PC-3 (cell line): ENCODE data around the gene MOB2. TPM values are rescaled to one million over a fixed set of nuclear protein-coding genes. Genes with fewer than 3 reads are reported as not detected.

Source experiments
- ATAC-seq: fragments of 200-7000 bp; cut with Tn5 transposase; 2 replicates; pipeline ENCODE4 v1.9.1; 2020; ENCODE audit warnings: mild to moderate bottlenecking, moderate library complexity
- BruUV-seq: library from RNA; stranded (reverse); fragments of 400-500 nt; replicated peaks from 2 replicates; lab custom pipeline; 2021; lab: Mats Ljungman, UMichigan
- CTCF ChIA-PET: fragments of 300-600 bp; sonication (Branson Sonifier 250); formaldehyde crosslinking; loops from one replicate; lab custom pipeline; 2022; ENCODE audit warnings: antibody characterized with exemption; lab: Charles Lee
- POLR2A ChIA-PET: fragments of 300-600 bp; sonication (Branson Sonifier 250); formaldehyde crosslinking; loops from one replicate; lab custom pipeline; 2022; ENCODE audit warnings: antibody characterized with exemption; ENCODE audit not compliant: unreplicated experiment; lab: Charles Lee
- DNase-seq: peaks from one replicate; pipeline ENCODE4 v3.0.0-alpha.2; 2015
- H2AFZ ChIP-seq: fragments of 300-600 bp; sonication (generic); 2 replicates; pipeline ENCODE4 v1.6.0; 2016; ENCODE audit warnings: antibody characterized with exemption, low read length
- H3F3A ChIP-seq: fragments of 300-600 bp; sonication (generic); one replicate; pipeline ENCODE4 v1.6.0; 2017; ENCODE audit warnings: antibody characterized with exemption, low read length, control low read depth, mild to moderate bottlenecking; ENCODE audit not compliant: unreplicated experiment
- H3K27ac ChIP-seq: fragments of 300-600 bp; sonication (generic); 2 replicates; pipeline ENCODE4 v1.5.1; 2016; ENCODE audit warnings: mild to moderate bottlenecking, low read length
- H3K27me3 ChIP-seq: fragments of 300-600 bp; sonication (generic); 2 replicates; pipeline ENCODE4 v1.6.1; 2016; ENCODE audit warnings: low read length, mixed read lengths
- H3K36me3 ChIP-seq: fragments of 300-600 bp; sonication (generic); 2 replicates; pipeline ENCODE4 v1.6.1; 2016; ENCODE audit warnings: low read depth, mixed run types, low read length, mixed read lengths
- H3K4me1 ChIP-seq: fragments of 300-600 bp; sonication (generic); 2 replicates; pipeline ENCODE4 v1.5.1; 2016; ENCODE audit warnings: low read length; ENCODE audit not compliant: insufficient read depth
- H3K4me2 ChIP-seq: fragments of 300-600 bp; sonication (generic); 2 replicates; pipeline ENCODE4 v1.6.0; 2016; ENCODE audit warnings: low read length
- H3K4me3 ChIP-seq: fragments of 300-600 bp; sonication (generic); 2 replicates; pipeline ENCODE4 v1.5.1; 2016; ENCODE audit warnings: mild to moderate bottlenecking, low read length, mixed read lengths
- H3K79me2 ChIP-seq: fragments of 300-600 bp; sonication (generic); 2 replicates; pipeline ENCODE4 v1.6.1; 2017; ENCODE audit warnings: low read length, mixed read lengths
- H3K9ac ChIP-seq: fragments of 300-600 bp; sonication (generic); 2 replicates; pipeline ENCODE4 v1.6.0; 2016; ENCODE audit warnings: mild to moderate bottlenecking, low read length
- H3K9me2 ChIP-seq: fragments of 300-600 bp; sonication (generic); replicated peaks from 2 replicates; pipeline ENCODE4 v1.6.1; 2016; ENCODE audit warnings: mixed run types, low read length, mixed read lengths
- H3K9me3 ChIP-seq: fragments of 300-600 bp; sonication (generic); 2 replicates; pipeline ENCODE4 v1.6.1; 2016; ENCODE audit warnings: low read length, mixed read lengths
- H4K20me1 ChIP-seq: fragments of 300-600 bp; sonication (generic); 2 replicates; pipeline ENCODE4 v1.6.1; 2016; ENCODE audit warnings: low read length, mixed read lengths
- EZH2 ChIP-seq: fragments of 300-600 bp; sonication (generic); IDR thresholded peaks from one replicate; pipeline ENCODE4 v1.6.1; 2017; ENCODE audit warnings: antibody characterized with exemption, mild to moderate bottlenecking, low read length; ENCODE audit not compliant: unreplicated experiment
- EZH2phosphoT487 ChIP-seq: fragments of 300-600 bp; sonication (generic); IDR thresholded peaks from 2 replicates; pipeline ENCODE4 v1.6.1; 2018; ENCODE audit warnings: mild to moderate bottlenecking, antibody characterized with exemption, low read length, borderline replicate concordance
- intact Hi-C: fragments of 100-400 bp; cut with micrococcal nuclease; formaldehyde crosslinking; loops from 2 replicates; pipeline ENCODE4 v1.9.0; 2023
- total RNA-seq: library from RNA; depleted of rRNA; stranded (reverse); fragments of >200 nt; gene quantifications from 2 replicates; pipeline ENCODE4 v1.2.3, GENCODE V29; 2014
- TF ChIP-seq, protein P1 (sequence below): fragments of 300-600 bp; sonication (generic); conservative IDR thresholded peaks from 2 replicates; pipeline ENCODE4 v1.5.1; 2017; ENCODE audit warnings: antibody characterized with exemption, low read depth, mild to moderate bottlenecking, low read length

Gene MOB2
- total RNA-seq, 1 experiment from 2014 or later: 31.0 TPM

DNA sequence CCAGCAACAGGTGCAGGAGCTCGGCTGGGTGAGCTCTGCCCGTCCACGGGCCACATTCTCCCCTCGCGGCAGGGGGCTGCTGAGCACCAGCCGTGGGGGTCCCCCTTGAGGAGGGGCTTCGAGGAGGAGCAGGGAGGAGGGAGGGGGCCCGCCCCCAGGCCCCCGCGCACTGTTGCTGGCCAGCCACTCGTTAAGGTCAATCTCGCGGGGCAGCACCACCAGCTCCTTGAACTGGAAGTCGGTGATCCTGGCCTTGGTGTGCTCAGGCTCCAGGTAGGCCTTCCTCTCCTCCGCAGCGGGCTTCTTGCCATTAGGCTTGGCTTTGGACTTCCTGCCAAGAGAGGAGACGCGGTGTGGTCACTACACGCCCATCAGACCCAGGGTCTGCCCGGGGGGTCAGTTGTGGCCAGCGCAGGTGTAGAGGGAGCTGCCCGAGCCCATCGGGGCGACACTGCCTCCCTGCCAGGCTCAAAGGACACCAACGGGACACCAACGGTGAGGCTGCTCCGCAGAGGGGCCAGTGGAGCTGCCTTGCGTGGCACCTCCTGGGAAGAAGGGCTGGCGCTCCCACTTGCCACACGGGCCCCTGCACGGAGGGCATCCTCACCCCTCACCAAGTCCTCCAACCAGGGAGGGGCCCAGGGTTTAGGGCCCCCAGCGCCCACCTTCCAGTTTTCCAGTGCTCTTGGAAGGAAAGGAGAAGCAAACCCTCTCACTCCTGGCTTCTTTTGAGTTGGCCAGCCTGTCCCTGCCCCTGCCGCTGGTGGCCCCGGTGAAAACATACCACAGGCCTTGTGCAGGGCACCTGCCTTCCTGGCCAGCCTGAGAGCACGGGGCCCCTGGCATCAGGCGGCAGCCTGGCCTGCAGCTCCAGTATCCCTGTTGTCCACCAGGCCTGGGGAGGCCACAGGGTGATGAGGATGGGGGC lies 5.8 kb downstream of the MOB2 start:
- CTCF ChIA-PET: no interaction called here
- TF ChIP-seq, protein P1, sequence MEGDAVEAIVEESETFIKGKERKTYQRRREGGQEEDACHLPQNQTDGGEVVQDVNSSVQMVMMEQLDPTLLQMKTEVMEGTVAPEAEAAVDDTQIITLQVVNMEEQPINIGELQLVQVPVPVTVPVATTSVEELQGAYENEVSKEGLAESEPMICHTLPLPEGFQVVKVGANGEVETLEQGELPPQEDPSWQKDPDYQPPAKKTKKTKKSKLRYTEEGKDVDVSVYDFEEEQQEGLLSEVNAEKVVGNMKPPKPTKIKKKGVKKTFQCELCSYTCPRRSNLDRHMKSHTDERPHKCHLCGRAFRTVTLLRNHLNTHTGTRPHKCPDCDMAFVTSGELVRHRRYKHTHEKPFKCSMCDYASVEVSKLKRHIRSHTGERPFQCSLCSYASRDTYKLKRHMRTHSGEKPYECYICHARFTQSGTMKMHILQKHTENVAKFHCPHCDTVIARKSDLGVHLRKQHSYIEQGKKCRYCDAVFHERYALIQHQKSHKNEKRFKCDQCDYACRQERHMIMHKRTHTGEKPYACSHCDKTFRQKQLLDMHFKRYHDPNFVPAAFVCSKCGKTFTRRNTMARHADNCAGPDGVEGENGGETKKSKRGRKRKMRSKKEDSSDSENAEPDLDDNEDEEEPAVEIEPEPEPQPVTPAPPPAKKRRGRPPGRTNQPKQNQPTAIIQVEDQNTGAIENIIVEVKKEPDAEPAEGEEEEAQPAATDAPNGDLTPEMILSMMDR: no peak
- TF ChIP-seq EZH2: no peak
- TF ChIP-seq EZH2phosphoT487: no peak
- no peaks in the 10 kb centered on the region for H3K79me2 ChIP-seq
- H3K9ac ChIP-seq: no peak overlapping the region
- DNase-seq (no peak), ATAC-seq (no peak)
- no peaks in the 10 kb centered on the region for H3K27me3 ChIP-seq
- no peak overlapping the region for H3K4me3 ChIP-seq
- intact Hi-C loops: no loop called here
- 0 out of 2 replicates have a peak, but pooled peaks cover 2% of the 10 kb centered on the region for H3K36me3 ChIP-seq
- no peaks in the 10 kb centered on the region for H3K4me1 ChIP-seq
- POLR2A ChIA-PET: interaction anchor here (0.6 kb wide), 1 partner anchor 219 kb away, joined by 5 read pairs; no protein-coding TSS in a partner anchor
- no peaks in the 10 kb centered on the region for H3F3A ChIP-seq
- no TSS peak for BruUV-seq
- H3K9me3 ChIP-seq: no peaks in the 10 kb centered on the region
- H3K27ac ChIP-seq: no peak overlapping the region
- no peaks in the 10 kb centered on the region for H3K9me2 ChIP-seq
- H2AFZ ChIP-seq: no peak overlapping the region
- no peak overlapping the region for H3K4me2 ChIP-seq
- no peaks in the 10 kb centered on the region for H4K20me1 ChIP-seq

DNA sequence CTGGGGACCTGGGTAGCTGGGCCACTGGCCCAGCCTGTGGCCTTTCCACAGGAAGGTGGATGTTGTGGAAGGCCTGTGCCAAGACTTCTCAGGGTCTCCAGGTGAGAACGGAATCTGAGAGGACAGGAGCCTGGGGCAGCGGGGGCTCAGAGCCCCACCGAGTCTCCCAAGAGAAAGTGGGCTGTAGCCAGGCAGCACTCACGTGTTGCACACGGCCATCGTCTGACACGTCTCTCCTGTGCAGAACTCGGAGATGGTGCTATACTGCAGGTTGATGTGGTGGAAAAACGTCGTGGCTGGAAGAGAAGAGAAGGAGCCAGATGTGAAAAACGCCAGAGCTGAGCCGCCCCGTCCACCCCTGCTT lies 6.4 kb downstream of the MOB2 start:
- H3K4me1 ChIP-seq: no peaks in the 10 kb centered on the region
- CTCF ChIA-PET: no interaction called here
- H3K36me3 ChIP-seq: 0 out of 2 replicates have a peak, but pooled peaks cover 4% of the 10 kb centered on the region
- POLR2A ChIA-PET: interaction anchor here (0.6 kb wide), 1 partner anchor 218 kb away, joined by 5 read pairs; no protein-coding TSS in a partner anchor
- H3K27me3 ChIP-seq: no peaks in the 10 kb centered on the region
- no peak overlapping the region for H3K4me3 ChIP-seq
- BruUV-seq: no TSS peak
- H3K9me3 ChIP-seq: no peaks in the 10 kb centered on the region
- ATAC-seq (no peak), DNase-seq (no peak)
- H3K9me2 ChIP-seq: no peaks in the 10 kb centered on the region
- H3K27ac ChIP-seq: no peak overlapping the region
- no peaks in the 10 kb centered on the region for H3K79me2 ChIP-seq
- intact Hi-C loops: no loop called here
- no peak overlapping the region for H3K4me2 ChIP-seq
- no peak overlapping the region for H2AFZ ChIP-seq
- TF ChIP-seq, protein P1: no peak
- H3K9ac ChIP-seq: no peak overlapping the region
- H4K20me1 ChIP-seq: no peaks in the 10 kb centered on the region
- H3F3A ChIP-seq: no peaks in the 10 kb centered on the region

DNA sequence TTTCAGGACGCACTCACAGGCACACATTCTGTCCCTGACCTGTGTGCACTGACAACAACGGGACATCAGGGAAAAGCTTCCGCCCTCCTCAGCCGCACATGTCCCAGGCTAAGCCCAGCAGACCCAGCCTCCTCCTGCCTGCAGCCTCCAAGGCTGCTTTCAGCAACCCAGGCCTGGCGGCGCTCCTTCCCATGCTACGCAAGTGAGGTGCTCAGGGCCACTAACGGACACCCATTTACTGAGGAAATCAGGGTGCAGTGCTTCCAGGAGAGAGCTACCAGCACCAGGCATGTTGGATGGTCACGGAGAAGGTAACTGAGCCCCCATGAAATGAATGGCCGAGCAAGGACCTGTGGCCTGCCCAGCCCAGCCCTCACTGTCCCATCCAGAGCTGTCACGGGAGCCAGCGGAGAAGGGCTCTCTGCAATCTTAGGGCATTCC lies 6.9 kb downstream of the MOB2 start:
- Histone ChIP-seq H2AFZ (no peak overlapping the region), H3K4me3 (no peak overlapping the region), H3K36me3 (0 out of 2 replicates have a peak, but pooled peaks cover 4% of the 10 kb centered on the region), H3K4me2 (no peak overlapping the region), H3K27me3 (no peaks in the 10 kb centered on the region), H3K9me2 (no peaks in the 10 kb centered on the region), H3K9ac (no peak overlapping the region), H4K20me1 (no peaks in the 10 kb centered on the region), H3K27ac (no peak overlapping the region), H3K4me1 (no peaks in the 10 kb centered on the region), H3K79me2 (no peaks in the 10 kb centered on the region), H3K9me3 (no peaks in the 10 kb centered on the region), H3F3A (no peaks in the 10 kb centered on the region)
- ChIA-PET CTCF (no interaction called here), POLR2A (no interaction called here)
- no TSS peak for BruUV-seq
- no peak for DNase-seq
- intact Hi-C loops: no loop called here
- no peak for ATAC-seq
- TF ChIP-seq EZH2: no peak
- TF ChIP-seq, protein P1: no peak
- TF ChIP-seq EZH2phosphoT487: no peak
